Measurements from ENCODE around the gene SKI. TPM values are rescaled to one million over a fixed set of nuclear protein-coding genes. Genes with fewer than 3 reads are reported as not detected.

Gene SKI
- total RNA-seq, 1 donor from 2014 or later = 78.9 TPM

DNA sequence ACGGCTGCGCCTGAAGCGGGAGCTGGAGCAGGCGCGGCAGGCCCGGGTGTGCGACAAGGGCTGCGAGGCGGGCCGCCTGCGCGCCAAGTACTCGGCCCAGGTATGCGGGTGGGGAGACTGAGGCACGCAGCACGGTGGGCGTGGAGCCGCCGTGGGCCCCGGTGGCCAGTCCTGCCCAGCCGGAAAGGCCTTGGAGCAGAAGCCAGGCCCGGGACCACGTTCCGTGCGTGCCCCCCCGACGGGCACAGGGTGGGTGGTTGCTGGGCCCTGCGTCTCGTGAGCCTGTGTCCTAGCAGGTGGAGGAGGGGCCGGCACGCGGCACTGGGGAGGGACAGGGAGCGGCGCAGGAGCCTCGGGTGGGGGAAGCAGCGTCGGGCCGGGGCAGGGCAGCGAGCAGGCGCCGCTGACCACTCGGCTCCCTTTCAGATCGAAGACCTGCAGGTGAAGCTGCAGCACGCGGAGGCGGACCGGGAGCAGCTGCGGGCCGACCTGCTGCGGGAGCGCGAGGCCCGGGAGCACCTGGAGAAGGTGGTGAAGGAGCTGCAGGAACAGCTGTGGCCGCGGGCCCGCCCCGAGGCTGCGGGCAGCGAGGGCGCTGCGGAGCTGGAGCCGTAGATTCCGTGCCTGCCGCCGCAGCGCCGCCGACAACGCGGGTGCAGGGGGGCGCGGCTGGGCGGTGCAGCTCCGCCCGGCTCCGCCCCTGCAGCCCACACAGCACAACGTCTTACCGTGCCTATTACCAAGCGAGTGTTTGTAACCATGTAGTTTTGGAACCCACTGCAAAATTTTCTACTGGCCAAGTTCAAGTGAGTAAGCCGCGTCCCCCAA, 78.2 kb downstream of the SKI start:
- DNase-seq (ENCODE audit: low spot score) = no peak

DNA sequence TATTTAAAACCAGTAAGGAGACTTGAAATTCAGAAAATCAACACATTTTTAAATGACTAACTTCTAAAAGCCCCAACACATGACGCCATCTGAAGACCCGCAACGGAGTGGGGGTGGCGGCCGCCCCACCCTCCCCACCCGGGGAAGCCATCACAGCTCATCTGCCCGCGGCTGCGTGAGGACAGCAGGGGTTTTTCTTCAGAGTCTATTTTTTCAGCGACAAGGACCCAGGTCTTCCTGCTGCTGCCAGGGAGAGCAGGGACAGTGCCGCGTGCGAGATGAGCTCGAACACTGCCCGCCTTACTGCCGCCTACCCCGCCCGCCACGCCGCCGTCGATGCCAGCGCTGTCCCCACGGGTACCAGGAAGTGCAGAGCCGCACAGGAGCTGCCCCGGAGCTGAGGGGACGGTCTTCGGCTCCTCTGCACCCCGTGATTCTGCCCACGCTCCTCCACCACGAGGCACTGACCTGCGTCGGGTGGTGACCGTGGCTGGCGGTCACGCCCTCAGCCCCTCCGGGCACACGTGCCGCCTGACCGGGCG, 79.0 kb downstream of the SKI start:
- no peak for DNase-seq (ENCODE audit: low spot score)

DNA sequence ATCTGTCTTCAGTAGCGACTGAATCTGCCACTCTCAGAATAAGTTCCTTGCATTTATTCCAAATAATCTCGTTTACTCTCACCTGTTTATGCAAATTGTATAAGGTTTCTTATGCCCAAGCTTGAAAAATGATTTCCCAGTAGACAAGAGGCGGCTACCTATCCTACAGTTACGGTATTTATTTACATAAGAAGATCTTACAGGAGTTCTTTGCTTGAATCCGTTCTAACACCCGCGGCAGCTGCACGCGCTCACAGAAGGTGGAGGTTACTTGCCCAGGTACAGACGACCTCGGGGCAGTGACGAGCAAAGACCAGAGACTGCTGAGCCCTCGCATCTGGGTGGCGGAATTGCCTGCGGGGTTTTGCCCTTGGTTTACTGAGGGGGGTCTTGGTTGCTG, 79.9 kb downstream of the SKI start:
- no peak for DNase-seq (ENCODE audit: low spot score)

DNA sequence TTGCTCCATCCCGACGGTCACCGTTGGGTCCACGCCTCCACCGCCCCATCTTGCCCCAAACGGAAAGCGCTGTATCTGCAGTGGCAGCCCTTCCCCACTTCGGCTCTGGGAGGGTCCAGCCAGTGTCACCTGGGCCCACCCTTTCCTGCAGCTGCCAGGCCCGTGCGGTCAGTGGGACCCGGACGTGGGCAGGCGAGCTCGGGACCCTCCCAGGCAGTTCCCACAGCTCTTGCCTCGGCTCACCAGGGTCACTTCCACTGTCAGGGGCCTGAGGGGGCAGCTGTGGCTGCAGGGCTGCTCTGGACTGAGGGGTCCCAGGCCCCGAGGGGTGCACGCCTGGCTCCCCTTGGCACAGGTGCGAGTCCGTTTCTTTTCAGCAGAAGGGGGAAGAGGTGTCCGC, 80.7 kb downstream of the SKI start:
- DNase-seq (ENCODE audit: low spot score) = no peak

DNA sequence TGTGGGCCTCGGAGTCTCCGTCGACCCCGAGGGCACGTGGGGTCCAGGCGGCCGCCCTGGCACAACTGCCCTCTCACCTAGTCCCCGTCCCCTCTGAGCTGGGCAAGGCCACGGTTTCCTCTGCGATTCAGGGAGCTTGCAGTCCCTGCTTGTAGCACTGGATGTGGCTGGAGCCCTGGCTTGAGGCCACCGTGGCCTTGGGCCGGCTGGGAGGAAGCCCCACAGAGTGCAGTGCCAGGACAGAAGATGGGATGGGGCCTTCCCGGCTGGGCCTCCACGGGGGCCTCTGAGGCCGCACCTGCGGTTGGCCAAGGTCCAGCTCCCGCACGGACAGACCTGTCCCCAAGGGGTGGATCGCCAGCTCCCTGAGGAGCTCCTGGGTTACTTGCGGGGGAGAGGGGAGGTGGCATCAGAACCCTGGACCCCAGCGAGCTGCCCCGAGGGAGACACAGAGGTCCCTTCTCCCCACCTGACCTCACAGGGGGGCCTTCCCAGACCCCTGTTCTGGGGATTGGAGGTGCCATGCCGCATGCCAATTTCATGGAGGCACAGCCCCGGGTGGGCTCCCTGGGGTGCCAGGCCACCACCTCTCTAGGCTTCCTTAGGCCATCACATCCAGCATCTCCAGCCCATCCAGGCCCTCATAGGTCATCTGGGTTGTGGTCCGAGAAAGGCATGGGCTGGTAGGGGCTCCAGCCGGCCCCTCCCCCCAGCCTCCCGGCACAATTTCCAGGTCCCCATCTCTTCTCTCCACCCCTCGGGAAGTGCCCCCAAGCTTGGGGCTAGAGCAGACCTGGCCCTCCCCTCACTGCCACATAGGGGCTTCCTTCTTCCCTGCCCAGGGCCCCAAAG, 82.4 kb downstream of the SKI start:
- no peak for DNase-seq (ENCODE audit: low spot score)

DNA sequence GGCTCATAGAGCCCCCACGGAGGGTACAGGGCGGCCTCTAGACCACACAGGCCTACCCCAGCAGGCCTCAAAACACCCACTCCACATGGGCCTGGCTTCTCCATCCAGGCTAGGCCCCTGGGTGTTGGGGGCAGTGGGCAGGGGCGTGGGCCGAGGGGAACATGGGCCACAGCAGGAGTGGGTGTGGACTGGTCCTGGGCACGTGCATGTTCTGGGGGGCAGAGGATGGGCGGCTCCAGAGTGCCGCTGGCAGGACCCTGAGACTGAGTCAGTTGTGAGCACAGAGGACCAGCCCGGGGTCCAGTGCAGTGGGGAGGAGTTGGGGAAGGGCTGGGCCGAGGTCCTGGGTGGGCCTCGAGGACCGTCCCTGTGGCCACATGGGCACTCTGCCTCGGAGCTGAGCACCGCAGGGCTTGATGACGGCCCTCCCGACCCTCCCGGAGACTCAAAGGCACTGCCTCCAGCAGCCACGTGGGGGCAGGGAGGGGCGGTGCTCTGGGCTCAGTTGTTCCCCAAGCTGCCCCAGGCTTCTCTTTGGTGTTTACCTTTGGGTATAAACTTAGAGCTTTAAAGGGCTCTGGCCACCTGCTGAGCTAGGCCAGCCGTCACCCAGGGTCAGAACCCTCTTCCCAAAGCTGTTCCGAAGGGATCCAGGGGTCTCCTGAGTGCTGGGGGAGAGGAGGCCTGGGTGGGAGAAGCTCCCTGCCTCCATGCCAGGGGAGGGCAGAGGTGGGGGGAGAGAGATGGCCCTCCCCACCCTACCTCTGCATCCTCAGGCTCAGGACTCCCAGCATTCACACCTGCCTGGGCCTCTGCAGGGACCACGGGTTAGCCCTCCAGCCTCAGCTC, 83.3 kb downstream of the SKI start:
- peak; percentile 48 for DNase-seq (ENCODE audit: low spot score)

DNA sequence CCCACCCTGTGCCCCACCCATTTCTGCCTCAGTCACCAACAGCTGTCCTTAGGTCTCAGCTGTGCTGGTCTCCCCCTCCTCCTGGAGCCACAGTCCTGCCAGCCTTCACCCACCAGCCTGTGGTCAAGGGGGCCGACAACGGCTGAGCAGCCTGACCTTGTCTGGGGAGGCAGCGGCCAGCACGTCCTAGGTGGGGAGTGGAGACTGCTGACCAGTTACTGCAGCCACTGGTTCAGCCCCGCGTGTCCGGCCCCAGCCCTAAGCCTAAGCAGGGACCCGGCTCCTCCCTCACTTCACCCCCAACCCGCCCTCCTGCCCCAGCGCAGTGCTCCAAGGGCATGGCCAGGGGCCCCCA, 84.0 kb downstream of the SKI start:
- DNase-seq (ENCODE audit: low spot score) = no peak

DNA sequence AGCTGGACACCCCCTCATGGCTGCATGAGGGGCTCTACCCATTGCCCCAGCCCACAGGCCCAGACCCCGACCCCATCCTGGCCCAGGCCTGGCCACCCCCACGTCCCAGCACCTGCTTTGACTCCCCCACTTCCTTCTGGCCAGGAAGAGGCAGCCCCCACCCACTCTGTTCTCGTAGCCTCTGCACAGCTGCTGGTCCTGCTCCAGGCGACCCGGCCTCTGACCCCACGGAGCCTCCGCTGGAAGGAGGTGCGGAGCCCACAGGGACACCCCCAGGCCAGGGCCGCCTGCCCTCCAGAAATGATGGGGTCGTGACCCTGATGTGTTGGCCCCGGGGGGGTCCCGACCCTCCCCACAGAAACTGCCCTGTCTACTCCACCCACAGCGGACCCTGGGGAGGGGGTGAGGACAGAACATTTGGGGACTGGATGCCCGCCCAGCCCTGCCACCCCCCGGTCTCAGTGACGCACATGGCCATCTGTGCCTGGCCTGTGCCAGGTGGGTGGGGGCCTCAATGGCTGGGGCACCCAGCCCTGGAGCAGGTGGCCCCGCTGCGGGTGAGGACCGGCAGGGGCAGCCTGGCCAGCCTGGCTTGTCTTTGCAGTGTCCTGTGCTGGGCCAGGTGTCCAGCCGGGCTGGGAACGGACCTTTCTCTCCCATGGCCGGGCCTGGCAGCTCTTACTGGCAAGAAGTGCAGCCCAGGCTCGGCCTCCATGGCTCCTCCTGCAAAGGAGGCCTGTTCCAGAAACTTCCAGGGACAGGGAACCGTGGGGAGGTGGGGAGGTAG, 84.6 kb downstream of the SKI start:
- DNase-seq (ENCODE audit: low spot score) = no peak

DNA sequence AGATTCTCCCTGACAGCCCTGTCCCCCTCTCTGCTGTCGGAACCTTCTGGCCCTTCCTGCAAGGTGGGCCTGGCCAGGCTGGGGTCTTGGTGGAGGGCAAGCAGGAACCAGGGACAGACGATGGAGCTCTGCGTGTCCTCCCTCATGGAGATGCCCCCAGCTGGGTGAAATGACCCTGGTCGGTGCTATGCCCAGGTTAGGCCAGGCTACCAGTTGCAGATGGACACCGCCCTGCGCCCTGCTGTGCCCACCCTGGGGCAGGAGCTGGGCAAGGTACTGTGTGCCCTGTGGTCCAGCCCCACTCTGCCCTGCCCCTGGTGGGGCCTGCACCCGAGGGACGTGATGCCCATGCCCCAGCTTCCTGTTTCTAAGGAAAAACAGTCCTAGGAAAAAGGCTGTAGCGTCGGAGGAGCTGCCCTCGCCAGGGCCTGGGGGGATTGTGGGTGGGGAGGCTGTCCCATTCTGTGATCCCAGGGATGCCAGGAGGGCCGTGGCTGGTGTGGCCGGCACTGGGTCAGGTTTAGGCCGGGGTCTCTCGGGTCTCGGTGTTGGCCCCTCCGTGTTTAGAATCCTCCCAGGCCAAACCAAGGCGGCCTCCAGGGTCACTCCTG, 85.6 kb downstream of the SKI start:
- DNase-seq (ENCODE audit: low spot score) = no peak

DNA sequence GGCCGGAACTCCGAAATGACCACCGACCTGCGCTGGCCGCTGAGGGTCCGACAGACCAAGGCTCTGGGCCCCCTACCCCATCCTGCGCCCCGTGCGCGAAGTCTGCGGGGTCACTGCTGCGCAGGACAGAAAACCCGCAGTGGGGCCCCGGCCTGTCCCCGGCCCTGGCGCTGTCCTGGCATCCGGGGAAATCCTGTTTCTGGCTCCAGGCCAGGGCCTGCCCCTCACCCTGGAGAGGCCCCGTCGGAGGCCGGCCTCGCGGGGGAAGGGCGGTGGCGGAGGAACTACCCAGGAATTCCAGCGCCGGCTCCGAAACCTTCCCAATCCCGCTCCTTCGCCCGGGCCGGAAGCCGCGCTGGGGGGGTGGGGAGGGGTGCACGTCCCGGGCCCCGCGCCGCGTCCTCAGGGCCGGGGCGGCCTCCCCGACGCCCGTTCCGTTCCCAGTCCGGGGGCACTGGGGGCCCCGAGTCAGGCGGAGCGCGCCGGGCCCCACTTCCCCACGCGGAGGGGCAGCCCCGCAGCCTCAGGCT, 86.2 kb downstream of the SKI start:
- peak; percentile 43 for DNase-seq (ENCODE audit: low spot score)

DNA sequence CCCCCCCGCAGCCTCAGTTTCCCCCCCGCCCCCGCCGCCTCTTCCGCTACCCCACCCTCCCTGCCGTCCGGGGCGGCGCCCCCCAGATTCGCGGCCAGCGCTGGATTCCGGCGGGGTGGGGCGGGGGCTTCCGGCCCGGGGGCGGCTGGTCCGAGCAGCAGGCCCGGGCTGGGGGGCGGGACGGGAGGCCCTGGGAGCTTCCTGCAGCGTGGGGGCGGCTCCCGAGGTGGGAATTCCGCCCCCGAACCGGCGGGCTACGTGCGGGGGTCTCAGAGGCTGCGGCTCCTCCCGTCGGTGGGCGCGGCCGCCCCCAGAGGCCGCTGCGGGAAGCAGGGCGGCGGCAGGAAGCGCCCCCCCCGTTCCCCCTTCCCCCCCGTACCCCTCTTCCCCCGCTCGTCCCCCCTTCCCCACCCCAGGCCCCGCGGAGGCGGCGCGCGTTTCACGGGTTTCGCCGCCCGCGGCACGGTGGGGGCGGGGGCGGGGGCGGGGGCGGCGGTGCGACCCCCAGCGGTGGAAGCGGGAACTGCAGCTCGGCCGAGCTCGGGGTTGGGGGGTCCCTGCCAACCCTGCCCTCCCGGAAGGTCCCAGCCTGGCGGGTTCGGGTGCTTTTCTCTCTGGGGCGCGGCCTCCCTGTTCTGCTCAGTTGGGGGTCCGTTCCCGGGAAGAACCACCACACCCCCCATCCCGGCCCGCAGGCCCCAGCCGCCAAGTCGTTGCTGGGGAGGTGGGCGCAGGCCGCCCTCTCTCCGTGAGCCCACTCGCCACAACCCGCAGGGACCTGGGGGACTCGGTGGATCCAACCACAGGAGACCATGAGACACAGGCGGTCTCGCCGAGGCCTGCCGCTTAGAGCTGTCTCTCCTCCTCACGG, 86.9 kb downstream of the SKI start:
- no peak for DNase-seq (ENCODE audit: low spot score)

DNA sequence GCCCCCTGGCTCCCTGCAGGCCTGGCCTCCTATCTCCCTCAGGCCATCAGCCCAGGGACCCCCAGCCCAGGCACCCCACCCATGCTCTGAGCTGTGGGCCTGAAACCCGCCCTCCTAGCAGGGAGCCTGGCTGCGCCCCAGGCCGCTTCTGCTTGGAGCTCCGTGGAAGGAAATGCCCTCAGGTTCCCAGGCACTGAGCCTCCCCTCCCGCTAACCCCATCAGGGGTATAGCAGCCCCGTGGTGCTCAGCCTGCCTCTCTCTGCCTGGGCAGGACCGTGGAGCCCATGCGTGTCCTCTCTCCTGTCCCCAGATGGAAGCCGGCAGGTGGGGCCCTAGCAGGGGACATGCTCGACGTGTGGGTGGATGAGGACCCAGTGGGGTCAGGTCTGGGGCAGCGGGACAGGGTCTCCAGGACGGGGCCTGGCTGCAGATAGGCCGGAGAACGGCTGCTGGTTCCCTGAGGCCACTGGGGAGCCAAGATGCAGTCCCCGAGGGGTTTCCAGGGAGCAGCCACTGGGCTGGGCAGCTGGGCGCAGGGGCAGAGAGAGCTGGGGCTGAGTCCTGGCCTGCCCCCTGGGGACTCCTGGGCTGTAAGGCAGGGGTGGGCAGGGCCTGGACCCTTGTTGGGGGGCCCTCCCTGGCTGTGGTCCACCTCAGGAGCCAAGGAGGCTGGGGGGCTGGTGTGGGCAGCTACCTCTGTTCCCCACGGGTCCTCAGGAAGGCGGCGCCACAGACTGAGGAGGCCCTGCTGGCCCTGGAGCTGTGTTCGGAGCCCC, 87.7 kb downstream of the SKI start:
- DNase-seq (ENCODE audit: low spot score) = no peak

DNA sequence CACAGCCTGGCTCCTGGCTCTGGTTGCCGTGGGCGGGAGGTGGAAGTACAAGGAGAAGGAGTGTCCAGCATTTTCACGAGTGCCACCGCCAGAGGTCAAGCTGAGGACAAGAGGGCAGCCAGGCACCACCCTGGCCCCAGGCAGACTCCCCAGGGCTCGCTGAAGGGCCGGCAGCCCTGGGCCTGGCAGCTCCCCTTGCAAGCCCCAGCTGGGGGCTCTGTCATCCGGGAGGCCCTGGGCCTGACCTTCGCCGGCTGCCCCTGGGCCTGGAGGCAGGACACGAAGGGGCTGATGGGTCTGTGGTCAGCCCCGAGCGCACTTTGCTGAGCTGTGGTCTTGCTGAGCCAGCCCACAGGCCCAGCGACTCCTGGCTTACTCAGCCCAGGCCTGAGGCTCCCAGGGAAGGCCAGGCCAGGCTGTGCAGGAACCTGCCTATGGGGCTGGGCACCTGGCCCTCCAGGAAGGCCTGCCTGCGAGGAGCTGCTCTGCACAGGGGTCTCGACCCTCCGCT, 88.4 kb downstream of the SKI start:
- no peak for DNase-seq (ENCODE audit: low spot score)

DNA sequence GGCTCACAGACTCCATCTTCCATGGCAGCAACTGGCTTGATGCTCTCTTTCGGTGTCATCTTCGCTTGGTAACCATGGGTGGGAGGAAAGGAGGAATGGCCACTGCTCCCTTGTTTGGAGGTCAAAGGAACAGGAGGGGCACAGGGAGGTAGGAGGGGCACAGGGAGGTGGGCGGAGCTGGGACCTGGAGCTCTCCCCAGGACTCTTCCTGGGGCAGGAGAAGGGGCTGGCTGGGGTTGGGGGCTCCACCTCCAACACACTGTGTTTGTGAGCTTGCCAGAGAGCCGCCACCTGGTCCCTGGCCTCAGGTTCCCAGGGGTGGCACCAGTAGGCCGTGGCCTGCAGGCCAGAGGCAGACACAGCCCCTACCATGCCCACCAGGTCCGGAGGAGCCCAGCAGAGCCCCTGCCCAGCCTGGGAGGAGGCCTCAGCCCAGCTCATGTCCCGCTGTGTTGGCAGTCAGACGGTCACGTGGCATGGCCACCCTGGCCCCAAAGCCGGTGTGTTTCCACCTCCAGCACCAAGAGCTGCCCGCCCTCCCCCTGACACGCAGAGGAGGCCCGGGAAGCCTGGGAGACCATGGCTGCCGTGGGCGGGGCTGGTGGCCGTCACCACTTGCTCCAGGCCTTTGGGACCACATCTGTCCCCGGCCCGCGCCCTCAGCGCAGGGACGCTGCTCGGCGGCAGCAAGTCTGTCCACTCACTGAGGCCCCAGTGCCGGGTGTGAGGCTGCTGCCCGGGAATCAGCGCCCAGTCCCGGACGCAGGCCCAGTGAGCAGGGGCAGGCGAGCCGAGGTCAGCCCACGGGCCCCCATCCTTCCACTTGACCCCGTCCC, 89.3 kb downstream of the SKI start:
- DNase-seq (ENCODE audit: low spot score) = no peak

DNA sequence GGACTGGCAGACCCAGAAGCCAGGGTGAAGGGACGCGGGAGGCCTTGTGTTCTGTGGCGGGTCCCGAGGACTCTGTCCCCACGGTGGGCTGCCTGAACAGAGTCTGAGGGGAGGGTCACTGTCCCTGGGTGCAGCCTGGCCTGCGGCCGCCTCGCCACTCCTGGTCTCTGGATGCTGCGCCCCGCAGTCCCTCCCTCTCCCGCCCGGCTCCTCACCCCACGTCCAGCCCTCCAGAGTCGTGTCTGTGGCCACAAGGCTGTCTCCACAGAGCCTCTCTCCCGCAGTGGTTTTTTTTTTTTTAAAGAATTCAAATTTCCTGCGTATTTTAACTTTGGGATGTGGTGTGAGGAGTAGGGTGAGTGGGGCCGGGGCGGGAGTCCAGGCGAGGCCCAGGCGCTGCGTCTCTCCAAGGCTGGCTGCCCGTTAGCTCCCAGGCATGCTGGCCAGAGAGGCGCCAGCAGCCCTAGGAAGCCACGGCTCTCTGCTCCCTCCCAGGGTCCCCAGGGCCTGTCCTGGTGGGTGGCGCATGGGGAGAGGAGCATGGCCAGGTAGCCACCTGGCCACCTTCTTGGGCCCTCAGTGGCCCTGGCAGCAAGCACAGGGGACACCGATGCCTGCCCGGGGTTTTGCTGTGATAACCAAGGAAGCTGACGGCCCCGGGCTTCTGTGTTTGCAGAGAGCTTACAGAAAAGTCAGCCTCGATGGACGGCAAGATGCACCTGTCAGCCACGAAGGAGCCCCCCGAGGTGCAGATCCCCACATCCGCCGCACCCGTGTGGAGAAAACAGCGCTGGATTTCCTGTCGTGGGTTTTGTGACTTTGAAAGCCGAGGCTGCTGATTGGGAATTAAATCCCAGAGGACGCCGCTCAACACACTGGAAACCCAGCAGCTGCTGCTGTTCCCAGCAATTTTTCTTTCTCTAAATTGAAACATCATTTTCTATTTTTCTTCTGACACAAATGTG, 90.5 kb downstream of the SKI start:
- no peak for DNase-seq (ENCODE audit: low spot score)

DNA sequence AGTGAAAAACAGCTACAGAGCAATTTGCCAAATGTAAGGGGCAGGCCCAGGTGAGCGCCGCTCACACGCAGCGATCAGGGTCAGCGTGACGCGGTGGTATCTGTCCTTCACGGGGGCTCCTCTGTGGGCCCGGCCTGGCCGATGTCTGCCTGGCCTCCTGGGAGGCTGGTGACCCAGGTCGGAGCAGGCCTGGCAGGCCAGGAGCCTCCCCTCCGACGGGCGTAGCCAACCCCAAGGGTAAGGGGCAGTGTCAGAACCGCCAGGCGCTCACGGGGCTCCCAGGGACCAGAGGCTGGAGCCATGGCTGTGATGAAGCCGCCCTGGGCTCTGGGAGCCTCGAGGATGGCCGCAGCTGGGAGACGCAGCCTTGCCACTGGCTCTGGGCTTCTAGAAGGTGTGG, 91.2 kb downstream of the SKI start:
- no peak for DNase-seq (ENCODE audit: low spot score)

All from mucosa of gallbladder (tissue), 1 donor.